GM19395 (cell line): ENCODE results near the gene IL21R.
"Not testable (repeated sequence)": the region's sequence is repeated elsewhere in the genome, so short reads cannot be mapped to it uniquely, and the experiment has no call there.

Experiments used
- ATAC-seq: cut with Tn5 transposase; IDR thresholded peaks from one replicate; pipeline ENCODE4 v1.9.1; 2021; ENCODE audit warnings: mild to moderate bottlenecking, moderate library complexity; ENCODE audit not compliant: unreplicated experiment

The IL21R gene

DNA sequence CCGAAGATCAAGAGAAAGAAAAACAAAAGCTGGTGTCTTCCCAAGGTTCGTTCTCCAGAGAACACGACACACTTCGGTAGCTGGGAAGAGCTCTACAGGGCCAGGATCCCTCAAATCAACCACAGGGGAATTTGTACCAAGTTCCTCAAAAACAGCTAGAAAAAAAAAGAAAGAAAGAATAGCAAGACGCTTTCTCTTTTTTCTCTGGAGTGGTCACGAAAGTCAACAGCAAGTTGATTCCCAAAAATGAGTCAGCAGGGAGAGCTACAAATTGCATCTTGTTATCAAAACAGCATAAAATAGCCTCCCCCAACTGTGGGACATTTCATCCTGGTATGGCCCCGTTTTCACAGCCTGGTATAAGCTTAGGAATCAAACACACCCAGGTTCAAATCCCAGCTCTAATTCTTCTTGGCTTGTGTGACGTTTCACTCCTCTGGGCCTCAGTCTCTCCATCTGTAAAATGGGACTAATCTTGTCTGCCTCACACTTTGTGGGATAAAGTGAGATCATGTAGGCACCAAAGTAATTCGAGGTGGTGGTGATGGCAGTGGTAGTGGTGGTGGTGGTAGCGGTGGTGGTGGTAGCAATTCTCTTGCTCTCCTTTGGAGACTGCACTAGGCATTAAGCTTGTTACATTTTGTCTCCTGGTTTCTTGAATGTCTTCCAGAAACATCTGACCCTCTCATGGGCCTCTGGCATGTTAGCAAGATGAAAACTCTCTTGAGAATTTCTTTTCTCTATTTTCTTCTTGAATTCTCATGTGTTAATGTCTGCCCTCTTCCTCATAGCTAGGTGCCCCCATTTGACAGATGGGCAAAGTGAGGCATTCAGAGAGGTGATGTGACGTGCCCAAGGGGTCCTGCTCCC lies 988 bp upstream of the IL21R start:
- ATAC-seq = no peak

DNA sequence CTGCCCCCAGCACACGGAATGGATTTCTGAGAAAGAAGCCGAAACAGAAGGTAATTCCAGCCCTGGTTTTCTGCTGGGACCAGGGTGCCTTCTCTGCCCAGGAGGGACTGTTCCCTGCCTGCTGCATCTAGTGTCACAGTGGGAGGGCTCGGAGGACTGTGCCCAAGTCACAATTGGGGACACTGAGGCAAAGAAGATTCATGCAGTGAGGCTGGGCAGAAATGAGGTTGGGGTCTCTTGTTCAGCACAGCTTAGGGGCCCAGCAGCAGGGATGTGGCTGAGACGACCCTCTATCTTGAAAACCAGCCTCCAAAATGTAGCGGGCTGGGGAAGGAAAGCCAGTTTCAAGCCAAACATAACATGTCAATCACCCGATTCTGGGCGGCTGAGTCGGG lies 592 bp downstream of the IL21R start:
- ATAC-seq = no peak

DNA sequence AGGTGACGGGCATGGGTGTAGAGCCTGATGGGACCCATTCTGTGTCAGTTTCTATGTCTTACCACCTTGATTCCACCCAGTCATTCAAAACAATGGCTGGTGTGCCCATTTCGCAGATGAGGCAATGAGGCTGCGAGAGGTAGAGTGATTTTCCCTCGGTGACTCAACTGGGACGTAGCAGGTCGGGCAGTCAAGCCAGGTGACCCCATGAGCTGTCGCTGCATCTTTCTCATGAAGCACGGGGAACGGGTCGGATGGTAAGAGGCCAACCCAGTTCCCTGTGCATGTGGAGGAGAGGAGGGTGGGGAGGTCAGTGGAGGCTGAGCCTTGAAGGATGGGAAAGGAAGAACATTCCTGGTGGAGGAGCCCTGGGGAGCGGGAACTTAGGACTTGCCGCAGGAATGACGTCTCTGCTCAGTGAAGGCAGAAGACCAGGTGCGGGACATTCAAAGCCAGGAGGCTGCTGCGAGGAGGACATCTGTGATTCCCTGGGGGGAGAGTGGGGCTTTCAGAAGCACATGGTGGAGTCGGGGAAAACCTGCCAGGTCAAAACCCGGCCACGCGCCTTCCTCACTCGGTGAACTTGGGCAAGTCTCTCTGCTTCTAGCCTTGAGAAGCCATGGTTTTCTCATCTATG lies 1.1 kb downstream of the IL21R start:
- no peak for ATAC-seq

DNA sequence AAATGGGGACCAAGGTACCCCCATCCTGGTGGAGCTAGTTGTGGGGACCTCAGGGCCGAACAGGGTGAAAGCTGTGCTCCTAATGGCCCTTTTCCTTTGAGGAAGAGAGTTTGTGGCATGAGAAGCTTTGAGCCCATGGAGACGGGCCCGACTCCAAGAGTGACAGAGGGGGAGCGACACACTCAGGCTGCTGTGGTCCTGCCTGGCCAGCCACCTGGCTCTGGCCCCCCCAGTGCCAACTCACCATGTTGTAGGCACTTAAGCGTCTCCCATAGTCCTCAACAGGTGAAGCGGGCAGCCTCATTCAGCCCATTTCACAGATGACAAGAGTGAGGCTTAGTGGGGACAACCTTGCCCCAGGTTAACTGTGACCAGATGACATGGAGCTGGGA lies 1.6 kb downstream of the IL21R start:
- no peak for ATAC-seq

DNA sequence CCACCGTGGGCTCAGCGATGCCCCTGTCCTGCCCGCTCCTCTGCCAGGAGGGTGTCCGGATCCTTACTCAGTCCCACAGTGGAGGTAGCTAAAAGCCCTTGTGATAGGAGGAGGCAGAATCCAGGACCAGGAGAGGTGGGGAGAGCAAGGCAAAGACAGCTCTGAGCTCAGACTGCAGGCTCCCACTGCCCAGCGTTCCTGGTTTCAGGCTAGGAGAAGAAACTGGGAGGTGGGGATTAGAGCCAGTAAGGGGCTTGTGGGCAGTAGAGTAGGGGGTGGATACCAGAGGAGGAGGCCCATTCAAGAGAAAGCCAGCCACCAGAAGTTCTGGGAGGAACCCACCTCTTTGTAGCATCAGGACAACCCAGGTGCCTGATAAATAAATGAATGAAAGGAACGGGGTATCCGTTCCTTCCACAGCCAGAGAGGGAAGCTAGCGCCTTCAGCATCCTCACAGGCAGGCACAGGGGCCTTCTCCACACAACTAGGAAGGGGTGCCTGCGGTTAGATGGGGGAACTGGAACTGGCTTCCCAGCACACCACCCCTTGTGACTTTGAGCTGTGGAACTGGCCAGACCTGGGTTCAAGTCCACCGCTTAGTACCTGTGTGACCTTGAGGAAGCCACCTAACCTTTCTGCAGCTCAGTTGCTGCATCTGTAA lies 2.3 kb downstream of the IL21R start:
- ATAC-seq = no peak

DNA sequence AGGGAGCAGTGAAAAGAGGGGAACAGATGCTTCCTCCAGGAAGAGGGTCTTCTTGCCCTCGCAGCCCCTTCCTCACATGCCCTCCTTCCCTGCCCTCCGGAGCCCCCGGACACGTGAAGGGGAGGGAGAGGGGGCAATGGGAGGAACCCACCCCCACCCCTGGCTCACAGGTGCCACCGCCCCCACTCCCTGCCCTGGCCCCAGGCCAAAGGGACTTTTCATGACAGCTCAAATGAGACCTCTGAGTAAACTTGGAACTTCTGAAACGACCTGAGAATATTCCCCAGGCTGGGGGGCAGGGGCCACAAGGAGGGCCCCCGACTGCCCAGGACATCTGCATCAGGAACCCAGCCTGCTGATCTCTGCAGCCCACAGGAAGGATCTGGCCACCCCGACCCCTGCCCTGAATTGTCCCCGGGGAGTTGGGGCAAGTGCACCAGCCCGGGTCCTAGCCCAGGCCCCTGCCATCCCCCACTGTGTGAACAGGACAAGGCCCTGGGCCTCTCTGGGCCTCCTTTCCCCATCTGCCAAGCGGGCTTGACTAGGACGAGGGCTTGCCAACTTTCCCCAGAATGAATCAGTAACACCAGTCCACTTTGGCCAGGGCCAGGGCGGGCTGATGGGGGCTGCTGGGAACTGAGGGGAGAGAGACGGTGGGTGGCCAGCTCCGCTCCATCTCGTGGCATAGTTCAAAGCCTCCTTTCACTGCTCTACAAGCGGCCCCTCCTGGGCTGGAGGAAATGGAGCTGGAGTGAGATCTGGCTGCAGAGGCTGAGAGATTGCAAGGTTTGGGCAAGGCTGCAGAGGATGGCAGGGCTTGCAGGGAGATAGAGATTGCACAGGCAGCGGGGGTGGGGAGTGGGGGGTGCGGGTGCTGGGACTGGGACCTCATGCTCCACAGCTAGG lies 3.8 kb downstream of the IL21R start:
- no peak for ATAC-seq

DNA sequence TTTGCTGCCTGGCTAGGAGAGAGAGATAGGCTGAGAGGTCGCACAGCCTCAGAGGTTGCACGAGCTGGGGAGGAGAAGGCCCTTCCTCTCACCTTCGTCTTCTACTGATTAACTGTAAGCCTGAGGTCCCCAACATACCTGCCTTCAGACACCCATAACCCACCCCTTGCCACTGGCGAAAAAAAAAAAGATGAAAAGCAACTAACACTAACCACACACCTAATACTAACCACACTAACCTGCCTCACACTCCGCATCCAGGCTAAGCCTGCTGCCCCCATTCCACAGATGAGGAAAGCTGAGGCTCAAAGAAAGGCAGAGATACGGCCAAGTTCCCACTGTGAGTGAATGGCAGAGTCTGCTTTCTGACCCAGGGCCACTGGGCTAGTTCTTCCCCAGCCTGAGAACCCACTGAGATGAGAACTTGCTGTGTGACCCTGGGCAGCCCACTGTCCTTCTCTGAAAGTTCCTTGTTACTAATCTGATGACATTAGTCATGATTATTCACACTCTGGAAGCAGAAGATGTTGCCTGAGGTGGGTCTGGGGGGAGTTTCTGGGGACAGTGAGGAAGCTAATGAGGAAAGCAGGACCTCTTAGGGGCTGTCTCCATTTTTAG lies 4.6 kb downstream of the IL21R start:
- no peak for ATAC-seq

DNA sequence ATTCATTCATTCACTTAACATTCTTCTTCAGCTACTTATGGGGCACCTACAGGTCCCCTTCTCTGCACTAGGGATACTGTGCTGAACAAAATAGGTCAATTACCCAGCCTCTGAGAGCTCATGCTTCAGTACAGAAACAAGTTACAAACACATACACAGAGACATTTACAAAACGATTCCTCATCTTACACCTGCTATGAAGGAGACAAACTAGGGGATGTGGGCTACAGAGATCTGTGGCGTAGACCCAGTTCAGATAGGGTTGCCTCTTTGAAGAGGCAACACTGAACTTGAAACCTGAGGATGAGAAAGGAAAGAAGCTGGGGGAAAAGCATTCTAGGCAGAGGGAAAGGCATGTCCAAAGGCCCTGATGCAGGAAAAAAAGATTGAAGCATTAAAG lies 5.2 kb downstream of the IL21R start:
- no peak for ATAC-seq

DNA sequence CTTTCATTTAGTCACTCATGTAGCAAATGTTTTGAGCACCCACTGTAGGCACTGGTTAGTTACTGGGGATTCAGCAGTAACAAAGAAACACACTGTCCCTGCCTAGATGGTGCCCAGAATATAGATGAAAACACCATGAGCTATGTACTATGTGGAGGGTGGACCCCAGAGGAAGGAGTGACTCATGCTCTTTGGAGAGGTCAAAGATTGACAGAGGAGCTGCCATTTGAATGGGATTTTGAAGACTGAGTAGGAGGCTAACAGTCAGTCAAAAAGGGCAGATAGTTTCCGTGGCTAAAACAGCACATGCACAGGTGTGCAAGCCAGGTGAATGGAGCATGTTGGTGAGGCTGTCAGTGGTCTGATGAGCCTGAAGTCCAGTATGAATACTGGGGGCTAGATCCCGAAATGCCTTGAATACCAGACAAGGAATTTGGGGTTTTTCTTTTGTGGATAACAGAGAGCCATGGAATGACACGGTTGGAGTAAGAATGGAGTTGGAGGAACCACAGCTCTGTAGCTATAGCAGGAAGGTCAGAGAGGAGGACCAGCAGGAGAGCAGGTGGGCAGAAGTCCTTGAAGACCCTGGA lies 6.1 kb downstream of the IL21R start:
- ATAC-seq = peak; percentile 53

DNA sequence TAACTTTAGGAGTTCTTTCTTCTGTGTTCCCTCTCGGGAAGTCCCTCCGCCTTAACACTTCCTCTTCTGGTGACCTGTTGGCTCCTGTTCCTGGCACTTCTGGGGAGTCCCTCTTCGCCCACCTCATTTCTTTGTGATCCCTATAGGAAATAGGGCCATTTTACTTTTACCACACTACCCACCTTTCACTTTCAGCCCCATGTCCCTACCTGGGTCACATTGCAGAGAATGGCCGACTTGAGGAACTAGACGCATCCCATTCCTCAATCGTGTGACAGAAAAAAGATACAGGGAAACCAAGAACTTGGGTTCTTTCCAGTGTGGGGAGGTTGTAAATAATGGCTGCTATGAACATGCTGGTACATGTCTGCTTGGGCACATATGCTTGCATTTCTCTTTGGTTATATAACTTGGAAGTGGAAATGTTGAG lies 6.6 kb downstream of the IL21R start:
- ATAC-seq = no peak

DNA sequence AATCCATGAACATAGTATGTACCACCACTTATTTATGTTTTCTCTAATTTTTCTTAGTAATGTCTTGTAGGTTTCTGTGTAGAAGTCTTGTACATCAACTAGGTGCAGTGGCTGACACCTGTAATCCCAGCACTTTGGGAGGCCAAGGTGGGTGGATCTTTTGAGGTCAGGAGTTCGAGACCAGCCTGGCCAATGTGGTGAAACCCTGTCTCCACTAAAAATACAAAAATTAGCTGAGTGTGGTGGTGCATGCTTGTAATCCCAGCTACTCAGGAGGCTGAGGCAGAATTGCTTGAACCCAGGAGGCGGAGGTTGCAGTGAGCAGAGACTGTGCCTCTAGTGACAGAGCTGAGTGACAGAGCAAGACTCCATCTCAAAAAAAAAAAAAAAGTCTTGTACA lies 8.0 kb downstream of the IL21R start:
- not testable (repeated sequence) for ATAC-seq

DNA sequence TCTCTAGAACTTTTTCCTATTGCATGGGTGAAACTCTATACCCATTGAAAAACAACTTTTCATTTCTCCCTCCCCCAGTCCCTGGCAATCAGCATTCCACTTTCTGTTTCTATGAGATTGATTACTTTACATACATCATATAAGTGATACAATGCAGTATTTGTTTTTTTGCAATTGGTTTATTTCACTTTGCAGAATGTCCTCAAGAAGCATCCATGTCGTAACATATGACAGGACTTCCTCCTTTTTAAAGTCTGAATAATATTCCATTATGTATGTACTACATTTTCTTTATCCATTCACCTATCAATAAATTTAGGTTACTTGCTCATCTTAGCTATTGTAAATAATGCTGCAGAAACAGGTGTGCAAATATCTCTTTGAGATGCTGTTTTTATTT lies 8.8 kb downstream of the IL21R start:
- ATAC-seq = no peak

DNA sequence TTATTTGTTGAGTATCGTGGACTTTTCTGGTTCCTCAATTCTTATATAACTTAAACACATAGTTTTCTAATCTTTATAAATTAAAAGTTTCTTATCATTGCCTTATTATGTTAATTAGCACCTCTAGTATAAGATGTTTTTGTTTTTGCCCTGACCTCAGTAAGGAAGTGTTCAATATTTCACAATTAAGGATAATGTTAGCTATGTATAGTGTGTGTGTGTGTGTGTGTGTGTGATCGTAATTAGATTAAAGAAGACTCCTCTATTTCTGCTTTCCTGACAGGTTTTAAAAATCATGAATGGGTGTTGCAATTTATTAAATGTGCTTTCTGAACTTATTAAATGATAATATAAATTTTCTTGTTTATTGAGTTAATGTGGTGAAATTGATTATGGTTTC lies 12.0 kb downstream of the IL21R start:
- no peak for ATAC-seq

DNA sequence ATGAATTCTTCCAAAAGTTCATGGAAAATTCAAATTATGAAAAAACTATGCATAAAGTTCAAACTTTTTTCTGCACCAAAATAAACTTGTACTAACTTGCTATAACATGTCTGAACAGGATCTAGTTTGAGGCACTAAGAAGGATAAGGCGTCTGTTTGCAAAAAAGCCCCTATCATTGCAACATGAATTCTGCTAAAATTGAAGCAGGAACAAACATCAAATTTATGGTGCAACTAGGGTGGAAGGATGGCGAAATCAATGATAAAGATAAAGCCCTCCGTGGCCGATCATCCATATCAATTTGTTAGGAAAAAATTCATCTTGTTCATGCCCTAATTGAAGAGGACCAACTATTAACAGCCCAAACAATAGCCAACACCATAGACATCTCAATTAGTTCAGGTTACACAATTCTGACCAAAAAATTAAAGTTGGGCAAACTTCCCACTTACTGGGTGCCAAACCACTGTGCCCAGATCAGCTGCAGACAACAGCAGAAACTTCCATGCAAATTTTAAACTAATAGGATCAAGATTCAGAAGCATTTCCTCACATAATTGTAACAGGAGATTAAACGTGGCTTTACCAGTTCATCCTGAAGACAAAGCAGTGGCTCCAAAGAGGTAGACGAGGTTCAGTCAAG lies 12.9 kb downstream of the IL21R start:
- no peak for ATAC-seq

DNA sequence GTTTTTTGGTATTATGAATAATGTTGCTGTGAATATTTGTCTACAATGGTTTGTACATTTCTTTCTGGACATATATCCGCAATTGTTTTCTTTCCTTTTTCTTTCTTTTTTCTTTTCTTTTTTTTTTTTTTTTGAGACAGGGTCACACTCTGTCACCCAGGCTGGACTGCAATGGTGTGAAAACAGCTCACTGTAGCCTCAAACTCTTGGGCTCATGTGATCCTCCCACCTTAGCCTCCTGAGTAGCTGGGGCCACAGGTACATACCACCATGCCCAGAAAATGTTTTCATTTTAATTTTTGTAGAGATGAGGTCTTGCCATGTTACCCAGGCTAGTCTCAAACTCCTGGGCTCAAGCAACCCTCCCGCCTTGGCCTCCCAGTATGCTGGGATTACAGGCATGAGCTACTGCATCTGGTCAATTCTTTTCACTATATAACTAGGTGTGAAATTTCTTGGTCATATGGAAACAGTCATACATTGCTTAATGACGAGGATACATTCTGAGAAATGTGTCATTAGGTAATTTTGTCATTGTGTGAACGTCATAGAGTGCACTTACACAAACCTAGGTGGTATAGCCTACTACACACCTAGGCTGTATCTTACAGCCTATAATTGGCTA lies 15.2 kb downstream of the IL21R start:
- ATAC-seq = no peak

DNA sequence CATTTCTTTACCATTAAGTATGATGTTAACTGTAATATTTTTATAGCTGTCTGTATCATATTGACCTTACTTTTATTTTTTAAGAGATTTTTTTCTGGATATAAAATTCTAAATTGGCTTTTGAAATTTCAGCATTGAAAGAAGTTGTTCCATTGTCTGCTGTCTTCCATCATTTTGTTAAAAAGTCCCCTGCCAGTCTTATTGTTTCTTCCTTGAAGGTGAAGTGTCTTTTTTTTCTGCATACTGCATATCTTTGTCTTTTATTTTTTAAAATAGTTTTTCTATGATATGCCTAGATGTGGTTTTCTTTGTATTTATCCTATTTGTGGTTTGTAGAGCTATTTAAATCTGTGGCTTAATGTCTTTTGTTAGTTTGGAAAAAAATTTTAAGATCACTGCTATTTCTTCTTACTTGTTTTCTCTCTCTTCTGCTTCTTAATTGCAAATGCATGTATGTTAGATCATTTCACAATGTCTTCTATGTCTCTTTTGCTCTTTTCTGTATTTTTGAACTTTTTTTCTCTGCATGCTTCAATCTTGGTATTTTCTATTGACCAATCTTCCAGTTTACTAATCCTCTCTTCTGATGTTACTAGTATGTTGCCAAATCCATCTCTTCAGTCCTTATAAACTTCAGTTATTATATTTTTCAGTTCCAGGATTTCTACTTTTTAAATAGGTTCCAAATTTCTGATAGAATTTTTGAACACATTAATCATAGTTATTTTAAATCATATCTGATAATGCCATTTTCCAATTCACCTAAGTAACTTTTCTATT lies 20.2 kb downstream of the IL21R start:
- no peak for ATAC-seq

DNA sequence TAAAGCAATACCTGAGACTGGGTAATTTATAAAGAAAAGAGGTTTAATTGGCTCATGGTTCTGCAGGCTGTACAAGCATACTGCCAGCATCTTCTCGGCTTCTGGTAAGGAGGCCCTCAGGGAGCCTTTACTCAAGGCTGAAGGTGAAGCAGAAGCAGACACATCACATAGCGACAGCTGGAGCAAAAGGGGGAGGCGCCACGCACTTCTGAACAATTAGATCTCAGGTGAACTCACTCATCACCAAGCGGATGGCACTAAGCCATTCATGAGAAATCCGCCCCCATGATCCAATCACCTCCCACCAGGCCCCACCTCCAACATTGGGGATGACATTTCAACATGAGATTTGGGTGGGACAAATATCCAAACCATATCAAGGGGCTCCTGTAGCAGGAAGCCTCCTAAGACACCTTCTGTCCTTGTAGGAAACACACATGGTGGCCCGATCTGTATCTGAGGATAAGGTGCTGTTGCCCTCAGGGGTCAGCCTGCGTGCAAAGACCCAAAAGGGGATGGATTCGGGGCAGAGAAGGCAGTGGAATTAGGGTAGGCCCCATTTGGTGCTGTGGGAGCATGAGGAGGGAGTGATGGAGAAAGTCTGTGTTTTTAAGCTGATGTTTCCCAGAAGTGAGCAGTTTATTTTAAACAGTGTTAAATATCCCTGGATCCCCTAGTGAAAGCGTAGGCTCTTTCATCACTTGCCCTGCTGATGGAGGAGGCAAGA lies 23.0 kb downstream of the IL21R start:
- no peak for ATAC-seq

DNA sequence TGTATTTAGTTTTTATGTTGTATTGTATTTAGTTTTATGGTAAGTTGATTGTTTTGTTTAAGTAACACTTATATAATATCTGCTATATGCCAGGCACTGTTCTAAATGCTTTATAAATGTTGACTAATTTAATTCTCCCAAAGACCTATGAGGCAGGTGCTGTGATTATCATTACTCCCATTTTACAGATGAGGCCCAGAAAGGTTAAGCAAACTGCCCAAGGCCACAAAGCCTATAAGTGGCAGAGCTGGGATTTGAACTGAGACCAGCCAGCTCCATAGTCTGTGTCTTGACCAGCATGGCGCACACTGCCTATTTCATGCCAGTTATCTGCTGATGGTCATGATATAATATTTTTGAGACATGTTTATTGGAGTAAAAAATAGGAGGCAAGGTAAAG lies 24.0 kb downstream of the IL21R start:
- ATAC-seq = no peak
